ENCODE results near the gene SYT15.
"Not testable (repeated sequence)": the region's sequence is repeated elsewhere in the genome, so short reads cannot be mapped to it uniquely, and the experiment has no call there.

SYT15 gene

GRCh38 chr10:46617913-46618312 is 39.0 kb downstream of the SYT15 start:
- H3K27ac ChIP-seq (ENCODE audit: insufficient read depth in 1 of 2, low read depth in 1 of 2, low read length in 2 of 2, poor library complexity in 1 of 2, severe bottlenecking in 2 of 2); H3K4me1 ChIP-seq (ENCODE audit: control extremely low read depth in 1 of 4, control insufficient read depth in 4 of 4, insufficient read depth in 4 of 4, low read length in 3 of 4); H3K27me3 ChIP-seq (replicated peaks in 2 of 5; ENCODE audit: control insufficient read depth in 4 of 5, insufficient read depth in 5 of 5, low read length in 4 of 5); H3K9me3 ChIP-seq (ENCODE audit: control extremely low read depth in 1 of 5, control insufficient read depth in 4 of 5, insufficient read depth in 2 of 5, low read depth in 1 of 5, low read length in 4 of 5); DNase-seq; H3K4me3 ChIP-seq (ENCODE audit: control insufficient read depth in 1 of 7, extremely low read depth in 1 of 7, insufficient read depth in 4 of 7, low read depth in 2 of 7, low read length in 6 of 7); H3K36me3 ChIP-seq (ENCODE audit: control insufficient read depth in 4 of 4, insufficient read depth in 4 of 4, low read length in 3 of 4); CTCF ChIA-PET; POLR2A ChIA-PET: not testable (repeated sequence)
- WGBS (ENCODE audit: insufficient coverage) = 75% methylated on average over 1 of the region's 3 CpGs

GRCh38 chr10:46623899-46624654 is 45.1 kb downstream of the SYT15 start:
- H3K27me3 ChIP-seq (replicated peaks in 2 of 5; ENCODE audit: control insufficient read depth in 4 of 5, insufficient read depth in 5 of 5, low read length in 4 of 5); POLR2A ChIA-PET; DNase-seq; H3K4me1 ChIP-seq (ENCODE audit: control extremely low read depth in 1 of 4, control insufficient read depth in 4 of 4, insufficient read depth in 4 of 4, low read length in 3 of 4); H3K36me3 ChIP-seq (ENCODE audit: control insufficient read depth in 4 of 4, insufficient read depth in 4 of 4, low read length in 3 of 4); CTCF ChIA-PET; H3K4me3 ChIP-seq (ENCODE audit: control insufficient read depth in 1 of 7, extremely low read depth in 1 of 7, insufficient read depth in 4 of 7, low read depth in 2 of 7, low read length in 6 of 7); H3K27ac ChIP-seq (ENCODE audit: insufficient read depth in 1 of 2, low read depth in 1 of 2, low read length in 2 of 2, poor library complexity in 1 of 2, severe bottlenecking in 2 of 2); H3K9me3 ChIP-seq (ENCODE audit: control extremely low read depth in 1 of 5, control insufficient read depth in 4 of 5, insufficient read depth in 2 of 5, low read depth in 1 of 5, low read length in 4 of 5): not testable (repeated sequence)
- WGBS (ENCODE audit: insufficient coverage) = no CpG with 5 or more reads among the region's 8 CpGs

- WGBS (ENCODE audit: insufficient coverage) = no CpG with 5 or more reads among the region's 1 CpG
- H3K9me3 ChIP-seq (ENCODE audit: control extremely low read depth in 1 of 5, control insufficient read depth in 4 of 5, insufficient read depth in 2 of 5, low read depth in 1 of 5, low read length in 4 of 5); H3K4me1 ChIP-seq (ENCODE audit: control extremely low read depth in 1 of 4, control insufficient read depth in 4 of 4, insufficient read depth in 4 of 4, low read length in 3 of 4); H3K27ac ChIP-seq (ENCODE audit: insufficient read depth in 1 of 2, low read depth in 1 of 2, low read length in 2 of 2, poor library complexity in 1 of 2, severe bottlenecking in 2 of 2); DNase-seq; H3K4me3 ChIP-seq (ENCODE audit: control insufficient read depth in 1 of 7, extremely low read depth in 1 of 7, insufficient read depth in 4 of 7, low read depth in 2 of 7, low read length in 6 of 7); H3K36me3 ChIP-seq (ENCODE audit: control insufficient read depth in 4 of 4, insufficient read depth in 4 of 4, low read length in 3 of 4); CTCF ChIA-PET; H3K27me3 ChIP-seq (replicated peaks in 2 of 5; ENCODE audit: control insufficient read depth in 4 of 5, insufficient read depth in 5 of 5, low read length in 4 of 5); POLR2A ChIA-PET: not testable (repeated sequence)
These were observed 50.9 kb downstream of the SYT15 start for GRCh38 chr10:46629805-46630204.

GRCh38 chr10:46630816-46631215 is 51.9 kb downstream of the SYT15 start:
- H3K4me1 ChIP-seq (ENCODE audit: control extremely low read depth in 1 of 4, control insufficient read depth in 4 of 4, insufficient read depth in 4 of 4, low read length in 3 of 4); H3K36me3 ChIP-seq (ENCODE audit: control insufficient read depth in 4 of 4, insufficient read depth in 4 of 4, low read length in 3 of 4); H3K27ac ChIP-seq (ENCODE audit: insufficient read depth in 1 of 2, low read depth in 1 of 2, low read length in 2 of 2, poor library complexity in 1 of 2, severe bottlenecking in 2 of 2); POLR2A ChIA-PET; H3K9me3 ChIP-seq (ENCODE audit: control extremely low read depth in 1 of 5, control insufficient read depth in 4 of 5, insufficient read depth in 2 of 5, low read depth in 1 of 5, low read length in 4 of 5); H3K27me3 ChIP-seq (replicated peaks in 2 of 5; ENCODE audit: control insufficient read depth in 4 of 5, insufficient read depth in 5 of 5, low read length in 4 of 5); DNase-seq; H3K4me3 ChIP-seq (ENCODE audit: control insufficient read depth in 1 of 7, extremely low read depth in 1 of 7, insufficient read depth in 4 of 7, low read depth in 2 of 7, low read length in 6 of 7); CTCF ChIA-PET: not testable (repeated sequence)
- whole genome bisulfite sequencing (ENCODE audit: insufficient coverage) = no CpG with 5 or more reads among the region's 3 CpGs

- POLR2A ChIA-PET; H3K4me1 ChIP-seq (ENCODE audit: control extremely low read depth in 1 of 4, control insufficient read depth in 4 of 4, insufficient read depth in 4 of 4, low read length in 3 of 4); H3K27ac ChIP-seq (ENCODE audit: insufficient read depth in 1 of 2, low read depth in 1 of 2, low read length in 2 of 2, poor library complexity in 1 of 2, severe bottlenecking in 2 of 2); H3K36me3 ChIP-seq (ENCODE audit: control insufficient read depth in 4 of 4, insufficient read depth in 4 of 4, low read length in 3 of 4); DNase-seq; H3K27me3 ChIP-seq (replicated peaks in 2 of 5; ENCODE audit: control insufficient read depth in 4 of 5, insufficient read depth in 5 of 5, low read length in 4 of 5); CTCF ChIA-PET; H3K4me3 ChIP-seq (ENCODE audit: control insufficient read depth in 1 of 7, extremely low read depth in 1 of 7, insufficient read depth in 4 of 7, low read depth in 2 of 7, low read length in 6 of 7); H3K9me3 ChIP-seq (ENCODE audit: control extremely low read depth in 1 of 5, control insufficient read depth in 4 of 5, insufficient read depth in 2 of 5, low read depth in 1 of 5, low read length in 4 of 5): not testable (repeated sequence)
- no CpG with 5 or more reads among the region's 3 CpGs for WGBS (ENCODE audit: insufficient coverage)
These were observed 52.8 kb downstream of the SYT15 start for GRCh38 chr10:46631683-46632082.

GRCh38 chr10:46634698-46635097 is 55.8 kb downstream of the SYT15 start:
- H3K9me3 ChIP-seq (ENCODE audit: control extremely low read depth in 1 of 5, control insufficient read depth in 4 of 5, insufficient read depth in 2 of 5, low read depth in 1 of 5, low read length in 4 of 5); H3K27me3 ChIP-seq (replicated peaks in 2 of 5; ENCODE audit: control insufficient read depth in 4 of 5, insufficient read depth in 5 of 5, low read length in 4 of 5); POLR2A ChIA-PET; H3K36me3 ChIP-seq (ENCODE audit: control insufficient read depth in 4 of 4, insufficient read depth in 4 of 4, low read length in 3 of 4); H3K27ac ChIP-seq (ENCODE audit: insufficient read depth in 1 of 2, low read depth in 1 of 2, low read length in 2 of 2, poor library complexity in 1 of 2, severe bottlenecking in 2 of 2); CTCF ChIA-PET; DNase-seq; H3K4me3 ChIP-seq (ENCODE audit: control insufficient read depth in 1 of 7, extremely low read depth in 1 of 7, insufficient read depth in 4 of 7, low read depth in 2 of 7, low read length in 6 of 7); H3K4me1 ChIP-seq (ENCODE audit: control extremely low read depth in 1 of 4, control insufficient read depth in 4 of 4, insufficient read depth in 4 of 4, low read length in 3 of 4): not testable (repeated sequence)
- 71% methylated on average over 2 of the region's 5 CpGs for WGBS (ENCODE audit: insufficient coverage)

- H3K9me3 ChIP-seq (ENCODE audit: control extremely low read depth in 1 of 5, control insufficient read depth in 4 of 5, insufficient read depth in 2 of 5, low read depth in 1 of 5, low read length in 4 of 5); POLR2A ChIA-PET; H3K4me1 ChIP-seq (ENCODE audit: control extremely low read depth in 1 of 4, control insufficient read depth in 4 of 4, insufficient read depth in 4 of 4, low read length in 3 of 4); H3K27ac ChIP-seq (ENCODE audit: insufficient read depth in 1 of 2, low read depth in 1 of 2, low read length in 2 of 2, poor library complexity in 1 of 2, severe bottlenecking in 2 of 2); DNase-seq; CTCF ChIA-PET; H3K36me3 ChIP-seq (ENCODE audit: control insufficient read depth in 4 of 4, insufficient read depth in 4 of 4, low read length in 3 of 4); H3K27me3 ChIP-seq (replicated peaks in 2 of 5; ENCODE audit: control insufficient read depth in 4 of 5, insufficient read depth in 5 of 5, low read length in 4 of 5): not testable (repeated sequence)
- WGBS (ENCODE audit: insufficient coverage) = no CpG with 5 or more reads among the region's 63 CpGs
- peak overlapping the region in 3 of 7 experiments; percentile 19 to 66 (median 51) for H3K4me3 ChIP-seq (ENCODE audit: control insufficient read depth in 1 of 7, extremely low read depth in 1 of 7, insufficient read depth in 4 of 7, low read depth in 2 of 7, low read length in 6 of 7)
These were observed 56.5 kb downstream of the SYT15 start for GRCh38 chr10:46635364-46635959.

All from common myeloid progenitor, CD34-positive (primary cell).